Measurements from ENCODE around the gene ASNS. TPM values are rescaled to one million over a fixed set of nuclear protein-coding genes. Genes with fewer than 3 reads are reported as not detected.
"Not testable (repeated sequence)": the region's sequence is repeated elsewhere in the genome, so short reads cannot be mapped to it uniquely, and the experiment has no call there.

Gene ASNS
- total RNA-seq, 1 donor from 2014 or later: 80.6 TPM

DNA sequence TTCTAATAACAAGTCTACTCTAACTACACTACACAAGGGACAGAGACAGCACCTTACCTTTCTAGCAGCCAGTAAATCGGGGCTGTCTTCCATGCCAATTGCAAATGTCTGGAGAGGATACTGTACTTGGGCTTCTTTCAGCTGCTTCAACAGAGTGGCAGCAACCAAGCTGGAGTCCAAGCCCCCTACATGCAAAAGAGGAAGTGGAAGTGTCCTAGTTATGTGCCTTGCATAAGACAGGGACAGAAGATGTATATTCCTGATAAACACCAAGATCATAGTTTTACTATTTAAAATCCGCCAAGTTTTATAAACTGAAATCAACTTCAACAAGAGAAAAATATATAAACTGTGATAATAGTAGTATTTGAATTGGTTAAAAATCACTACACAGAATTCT, 14.0 kb downstream of the ASNS start:
- Mint-ChIP-seq H3K4me1 (peaks cover 11% of the 10 kb centered on the region), H3K27me3 (no peaks in the 10 kb centered on the region), H3K36me3 (ENCODE audit: low read depth) (peaks cover 57% of the 10 kb centered on the region), H3K27ac (no peak overlapping the region), H3K9me3 (no peaks in the 10 kb centered on the region), H3K4me3 (no peak overlapping the region)
- intact Hi-C loops (cut with micrococcal nuclease): no loop called here
- no peak for DNase-seq

DNA sequence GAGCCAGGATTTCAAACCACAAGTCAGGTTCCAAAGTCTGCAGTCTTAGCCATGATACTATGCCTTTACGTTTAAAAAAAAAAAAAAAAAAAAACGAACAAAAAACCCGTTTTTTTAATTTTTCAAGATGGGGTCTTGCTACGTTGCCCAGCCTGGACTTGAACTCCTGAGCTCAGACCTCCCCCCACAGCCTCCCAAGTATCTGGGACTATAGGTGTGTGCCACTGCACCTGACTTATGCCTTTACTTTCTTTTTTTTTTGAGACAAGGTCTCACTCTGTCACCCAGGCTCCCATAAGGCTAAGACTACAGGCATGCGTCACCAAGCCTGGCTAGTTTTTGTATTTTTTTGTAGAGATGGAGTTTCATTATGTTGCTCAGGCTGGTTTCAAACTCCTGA, 14.7 kb downstream of the ASNS start:
- Mint-ChIP-seq H3K4me1 (peaks cover 9% of the 10 kb centered on the region), H3K4me3 (no peak overlapping the region), H3K36me3 (ENCODE audit: low read depth) (peaks cover 63% of the 10 kb centered on the region), H3K27ac (no peak overlapping the region), H3K9me3 (no peaks in the 10 kb centered on the region), H3K27me3 (no peaks in the 10 kb centered on the region)
- DNase-seq: no peak
- intact Hi-C loops (cut with micrococcal nuclease): no loop called here

DNA sequence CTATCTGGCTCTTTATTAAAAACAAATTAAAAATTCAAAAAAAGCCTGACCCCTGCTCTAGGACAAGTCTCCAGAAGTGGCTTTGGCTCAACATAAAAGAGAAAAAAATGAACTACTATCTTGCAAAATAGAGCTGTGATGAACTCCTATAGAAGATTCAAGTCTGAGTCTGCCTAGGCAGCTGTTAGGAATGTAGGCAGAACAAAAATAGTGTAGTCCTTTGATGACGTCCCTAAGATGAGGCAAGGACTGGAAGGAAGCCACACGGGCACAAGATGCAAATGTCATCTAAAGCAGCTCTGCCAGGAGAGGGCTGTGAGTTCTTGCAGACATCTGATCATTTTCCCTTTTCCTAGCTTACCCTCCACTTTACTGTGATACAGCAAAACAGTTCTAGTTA, 20.5 kb downstream of the ASNS start:
- Mint-ChIP-seq H3K27ac (no peak overlapping the region), H3K4me1 (no peaks in the 10 kb centered on the region), H3K27me3 (no peaks in the 10 kb centered on the region), H3K4me3 (no peak overlapping the region), H3K36me3 (ENCODE audit: low read depth) (peaks cover 46% of the 10 kb centered on the region), H3K9me3 (no peaks in the 10 kb centered on the region)
- no peak for DNase-seq
- intact Hi-C loops (cut with micrococcal nuclease): no loop called here

DNA sequence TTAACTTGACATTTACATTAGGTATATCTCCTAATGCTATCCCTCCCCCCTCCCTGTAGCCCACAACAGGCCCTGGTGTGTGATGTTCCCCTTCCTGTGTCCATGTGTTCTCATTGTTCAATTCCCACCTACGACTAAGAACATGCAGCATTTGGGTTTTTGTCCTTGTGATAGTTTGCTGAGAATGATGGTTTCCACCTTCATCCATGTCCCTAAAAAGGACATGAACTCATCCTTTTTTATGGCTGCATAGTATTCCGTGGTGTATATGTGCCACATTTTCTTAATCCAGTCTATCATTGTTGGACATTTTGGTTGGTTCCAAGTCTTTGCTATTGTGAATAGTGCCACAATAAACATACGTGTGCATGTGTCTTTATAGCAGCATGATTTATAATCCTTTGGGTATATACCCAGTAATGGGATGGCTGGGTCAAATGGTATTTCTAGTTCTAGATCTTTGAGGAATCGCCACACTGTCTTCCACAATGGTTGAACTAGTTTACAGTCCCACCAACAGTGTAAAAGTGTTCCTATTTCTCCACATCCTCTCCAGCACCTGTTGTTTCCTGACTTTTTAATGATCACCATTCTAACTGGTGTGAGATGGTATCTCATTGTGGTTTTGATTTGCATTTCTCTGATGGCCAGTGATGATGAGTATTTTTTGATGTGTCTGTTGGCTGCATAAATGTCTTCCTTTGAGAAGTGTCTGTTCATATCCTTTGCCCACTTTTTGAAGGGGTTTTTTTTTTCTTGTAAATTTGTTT, 21.8 kb downstream of the ASNS start:
- H3K4me3 Mint-ChIP-seq; H3K27ac Mint-ChIP-seq; H3K27me3 Mint-ChIP-seq; H3K9me3 Mint-ChIP-seq; intact Hi-C loops (cut with micrococcal nuclease); H3K4me1 Mint-ChIP-seq; DNase-seq: not testable (repeated sequence)
- H3K36me3 Mint-ChIP-seq (ENCODE audit: low read depth): peaks cover 39% of the 10 kb centered on the region

DNA sequence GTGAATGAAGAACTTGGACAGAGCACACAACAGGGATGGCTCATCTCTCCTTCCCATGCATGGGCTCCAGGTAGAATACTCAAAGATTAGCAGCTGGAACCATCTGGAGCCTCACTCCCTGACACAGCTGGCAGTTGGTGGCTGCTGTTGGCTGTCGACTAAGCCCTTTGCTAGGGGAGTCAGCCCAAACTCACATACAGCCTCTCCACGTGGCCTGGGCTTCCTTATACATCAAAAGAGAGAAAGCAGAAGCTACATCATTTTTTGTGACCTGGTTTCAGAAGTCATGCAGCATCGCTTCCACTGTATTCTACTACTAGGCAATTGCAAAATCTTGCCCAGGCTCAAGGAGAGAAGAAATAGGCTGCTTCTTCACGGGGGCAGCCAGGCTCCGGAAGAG, 24.4 kb downstream of the ASNS start:
- intact Hi-C loops (cut with micrococcal nuclease): no loop called here
- Mint-ChIP-seq H3K4me3 (no peak overlapping the region), H3K9me3 (no peaks in the 10 kb centered on the region), H3K27me3 (peaks cover 2% of the 10 kb centered on the region), H3K36me3 (ENCODE audit: low read depth) (peaks cover 20% of the 10 kb centered on the region), H3K27ac (no peak overlapping the region), H3K4me1 (no peaks in the 10 kb centered on the region)
- no peak for DNase-seq

DNA sequence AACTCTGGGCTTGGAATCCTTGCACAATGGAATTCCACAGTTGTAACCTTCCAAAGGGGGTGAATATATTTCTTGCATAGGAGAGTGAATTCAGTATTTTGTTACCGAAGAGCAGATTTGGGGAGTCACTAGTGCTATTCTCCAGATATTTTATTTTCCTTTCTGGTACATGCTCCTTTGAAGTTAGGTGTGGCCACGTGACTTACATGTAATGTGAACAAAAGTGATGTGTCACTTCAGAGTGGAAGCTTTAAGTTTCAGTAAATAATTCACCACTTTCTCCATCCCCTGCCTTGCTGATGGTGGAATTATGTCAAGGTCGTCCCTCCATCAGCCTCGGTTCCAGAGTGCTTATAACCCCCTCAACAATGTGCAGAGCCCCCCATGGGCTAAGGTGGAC, 25.3 kb downstream of the ASNS start:
- no peaks in the 10 kb centered on the region for H3K9me3 Mint-ChIP-seq
- peaks cover 11% of the 10 kb centered on the region for H3K36me3 Mint-ChIP-seq (ENCODE audit: low read depth)
- intact Hi-C loops (cut with micrococcal nuclease): no loop called here
- no peak for DNase-seq
- no peak overlapping the region for H3K27ac Mint-ChIP-seq
- H3K4me3 Mint-ChIP-seq: no peak overlapping the region
- no peaks in the 10 kb centered on the region for H3K4me1 Mint-ChIP-seq
- H3K27me3 Mint-ChIP-seq: peaks cover 2% of the 10 kb centered on the region

DNA sequence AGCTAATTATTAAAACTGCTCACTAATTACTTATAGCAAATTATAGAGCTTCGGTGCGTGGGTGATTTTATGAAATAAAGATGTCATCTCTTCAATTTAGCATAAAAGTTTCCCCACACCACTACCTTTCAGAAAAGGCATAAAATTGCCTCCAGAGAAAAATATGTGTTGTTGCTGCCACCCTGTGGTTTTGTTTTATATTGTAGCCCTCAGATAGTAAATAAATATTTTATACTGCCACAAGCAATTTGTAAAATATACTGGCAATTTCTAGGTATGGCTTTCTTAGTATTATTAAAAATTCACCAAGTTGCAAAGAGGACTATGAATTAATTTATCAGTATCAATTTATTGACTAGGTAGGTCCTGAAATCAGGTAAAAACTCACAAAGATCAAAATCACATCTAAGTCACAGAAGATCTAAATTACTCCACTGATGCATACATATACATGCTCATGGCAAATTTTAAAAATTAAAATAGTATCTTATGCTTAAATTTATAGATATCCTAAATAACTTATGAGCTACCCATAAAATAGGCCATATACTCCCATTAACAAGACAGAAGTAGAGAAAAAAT, 26.5 kb downstream of the ASNS start:
- Mint-ChIP-seq H3K27me3 (peaks cover 2% of the 10 kb centered on the region), H3K36me3 (ENCODE audit: low read depth) (peaks cover under 1% of the 10 kb centered on the region), H3K4me3 (no peak overlapping the region), H3K27ac (no peak overlapping the region), H3K9me3 (no peaks in the 10 kb centered on the region), H3K4me1 (no peaks in the 10 kb centered on the region)
- intact Hi-C loops (cut with micrococcal nuclease): no loop called here
- no peak for DNase-seq

DNA sequence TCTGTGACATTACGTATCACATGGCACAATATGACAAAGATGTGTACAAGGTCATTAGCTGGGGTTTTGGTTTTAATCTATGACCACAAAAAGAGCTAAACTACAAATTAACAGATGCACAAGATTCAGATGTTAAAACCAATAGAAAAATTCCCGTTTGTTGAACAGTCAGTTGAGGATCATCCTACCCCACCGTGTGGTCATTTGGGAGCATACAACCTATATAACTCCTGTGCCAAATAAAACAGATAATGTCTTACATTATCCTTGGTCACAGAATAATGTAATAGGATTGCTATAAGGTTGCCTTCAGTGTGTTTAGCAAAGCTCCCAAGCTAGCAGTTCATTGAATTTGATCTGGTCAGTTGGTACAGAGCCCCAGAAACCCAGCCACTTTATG, 28.2 kb downstream of the ASNS start:
- H3K27me3 Mint-ChIP-seq: peaks cover 12% of the 10 kb centered on the region
- H3K4me3 Mint-ChIP-seq: no peak overlapping the region
- no peak for DNase-seq
- H3K4me1 Mint-ChIP-seq: no peaks in the 10 kb centered on the region
- H3K27ac Mint-ChIP-seq: no peak overlapping the region
- intact Hi-C loops (cut with micrococcal nuclease): no loop called here
- H3K9me3 Mint-ChIP-seq: no peaks in the 10 kb centered on the region
- no peaks in the 10 kb centered on the region for H3K36me3 Mint-ChIP-seq (ENCODE audit: low read depth)

DNA sequence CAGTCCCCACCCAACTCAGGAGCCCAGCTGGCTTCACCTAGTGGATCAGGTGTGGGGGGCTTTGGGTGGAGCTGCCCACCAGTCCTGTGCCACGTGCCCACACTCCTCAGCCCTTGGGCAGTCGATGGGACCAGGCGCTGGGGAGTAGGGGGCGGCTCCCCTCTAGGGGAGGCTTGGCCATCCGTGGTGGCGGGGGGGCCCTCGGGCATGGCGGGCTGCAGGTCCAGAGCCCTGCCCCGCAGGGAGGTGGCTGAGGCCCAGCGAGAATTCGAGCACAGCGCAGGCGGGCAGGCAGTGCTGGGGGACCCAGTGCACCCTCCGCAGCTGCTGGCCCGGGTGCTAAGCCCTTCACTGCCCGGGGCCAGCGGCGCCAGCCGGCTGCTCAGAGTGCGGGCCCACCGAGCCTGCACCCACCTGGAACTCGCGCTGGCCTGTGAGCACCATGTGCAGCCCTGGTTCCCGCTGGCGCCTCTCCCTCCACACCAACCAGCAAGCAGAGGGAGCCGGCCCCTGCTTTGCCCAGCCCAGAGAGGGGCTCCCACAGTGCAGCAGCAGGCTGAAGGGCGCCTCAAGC, 29.3 kb downstream of the ASNS start:
- Mint-ChIP-seq H3K4me1 (no peaks in the 10 kb centered on the region), H3K27ac (no peak overlapping the region), H3K4me3 (no peak overlapping the region), H3K36me3 (ENCODE audit: low read depth) (no peaks in the 10 kb centered on the region), H3K9me3 (no peaks in the 10 kb centered on the region), H3K27me3 (peaks cover 16% of the 10 kb centered on the region)
- intact Hi-C loops (cut with micrococcal nuclease): no loop called here
- no peak for DNase-seq

DNA sequence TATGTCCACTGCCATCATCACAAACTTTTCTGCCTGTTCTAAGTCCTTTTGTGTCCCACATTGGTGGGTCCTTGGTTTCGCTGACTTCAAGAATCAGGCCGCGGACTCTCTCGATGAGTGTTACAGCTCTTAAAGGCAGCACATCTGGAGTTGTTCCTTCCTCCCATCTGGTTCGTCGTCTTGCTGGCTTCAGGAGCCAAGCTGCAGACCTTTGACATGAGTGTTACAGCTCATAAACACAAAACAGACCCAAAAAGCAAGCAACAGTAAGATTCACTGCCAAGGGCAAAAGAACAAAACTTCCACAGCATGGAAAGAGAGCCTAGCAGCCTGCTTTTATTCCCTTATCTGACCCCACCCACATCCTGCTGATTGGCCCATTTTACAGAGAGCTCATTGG, 30.2 kb downstream of the ASNS start:
- Mint-ChIP-seq H3K36me3 (ENCODE audit: low read depth) (no peaks in the 10 kb centered on the region), H3K27me3 (peaks cover 18% of the 10 kb centered on the region), H3K4me1 (no peaks in the 10 kb centered on the region), H3K9me3 (no peaks in the 10 kb centered on the region), H3K27ac (no peak overlapping the region), H3K4me3 (no peak overlapping the region)
- DNase-seq: no peak
- intact Hi-C loops (cut with micrococcal nuclease): no loop called here

DNA sequence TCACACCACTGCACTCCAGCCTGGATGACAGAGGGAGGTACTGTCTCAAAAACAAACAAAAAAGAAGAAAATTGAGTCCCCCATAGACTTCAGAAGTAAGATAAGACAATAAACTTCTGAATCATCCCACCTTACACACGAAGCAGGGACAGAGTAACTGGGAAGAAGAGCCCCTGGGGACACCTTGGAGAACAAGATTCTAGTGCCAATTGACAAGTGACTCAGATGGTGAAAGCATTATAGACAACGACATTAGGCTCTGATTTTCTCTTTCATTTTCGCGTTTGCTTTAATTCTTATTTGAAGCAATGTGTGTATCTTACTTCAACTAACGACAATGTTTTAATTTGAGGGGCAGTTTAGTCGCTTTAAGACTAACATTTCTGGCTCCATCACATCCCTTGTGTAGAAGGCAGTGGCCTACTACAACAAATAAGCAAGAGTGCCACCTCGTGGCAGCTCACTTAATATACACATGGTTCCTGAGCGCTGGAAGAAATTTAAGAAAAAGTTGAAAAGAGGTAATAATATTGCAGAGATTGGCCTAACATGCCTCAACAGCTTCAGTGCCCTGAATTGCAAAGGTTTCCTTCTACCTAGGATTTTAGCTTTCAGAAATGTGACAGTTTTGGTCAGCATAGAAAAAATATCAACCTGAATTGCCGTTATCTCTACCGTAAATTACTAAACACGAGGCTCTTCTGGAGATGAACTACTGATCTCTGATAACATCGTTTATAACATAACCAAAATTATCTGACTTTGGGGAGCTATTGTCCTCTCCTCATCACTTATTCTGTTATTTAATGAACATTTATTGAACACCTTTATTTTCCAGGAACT, 36.7 kb downstream of the ASNS start:
- Mint-ChIP-seq H3K9me3 (no peaks in the 10 kb centered on the region), H3K27ac (no peak overlapping the region), H3K36me3 (ENCODE audit: low read depth) (no peaks in the 10 kb centered on the region), H3K4me1 (no peaks in the 10 kb centered on the region), H3K27me3 (peaks cover 39% of the 10 kb centered on the region), H3K4me3 (no peak overlapping the region)
- peak; percentile 86 for DNase-seq
- intact Hi-C loops (cut with micrococcal nuclease): loop anchor here (1.0 to 5.0 kb wide), 3 partner anchors 690 to 1918 kb away; no protein-coding TSS in a partner anchor

DNA sequence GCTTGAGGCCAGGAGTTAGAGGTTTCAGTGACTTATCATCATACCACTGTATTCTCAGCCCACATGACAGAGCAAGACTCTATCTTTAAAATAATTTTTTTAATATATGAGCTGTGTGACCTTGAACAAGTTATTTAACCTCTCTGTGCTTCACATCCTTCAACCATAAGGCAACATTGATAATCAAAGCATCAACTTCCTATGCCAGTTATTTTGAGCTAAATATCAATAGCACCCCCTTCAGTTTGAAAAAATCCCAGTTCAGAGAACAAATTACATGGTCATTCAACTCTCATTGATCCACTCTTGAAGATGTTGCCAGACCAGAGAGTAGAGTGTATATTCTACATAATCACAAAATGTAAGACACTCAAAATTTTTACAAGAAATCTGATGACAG, 53.0 kb downstream of the ASNS start:
- intact Hi-C loops (cut with micrococcal nuclease): no loop called here
- Mint-ChIP-seq H3K9me3 (no peaks in the 10 kb centered on the region), H3K36me3 (ENCODE audit: low read depth) (no peaks in the 10 kb centered on the region), H3K27me3 (peaks cover 8% of the 10 kb centered on the region), H3K4me3 (no peak overlapping the region), H3K4me1 (no peaks in the 10 kb centered on the region), H3K27ac (no peak overlapping the region)
- no peak for DNase-seq

DNA sequence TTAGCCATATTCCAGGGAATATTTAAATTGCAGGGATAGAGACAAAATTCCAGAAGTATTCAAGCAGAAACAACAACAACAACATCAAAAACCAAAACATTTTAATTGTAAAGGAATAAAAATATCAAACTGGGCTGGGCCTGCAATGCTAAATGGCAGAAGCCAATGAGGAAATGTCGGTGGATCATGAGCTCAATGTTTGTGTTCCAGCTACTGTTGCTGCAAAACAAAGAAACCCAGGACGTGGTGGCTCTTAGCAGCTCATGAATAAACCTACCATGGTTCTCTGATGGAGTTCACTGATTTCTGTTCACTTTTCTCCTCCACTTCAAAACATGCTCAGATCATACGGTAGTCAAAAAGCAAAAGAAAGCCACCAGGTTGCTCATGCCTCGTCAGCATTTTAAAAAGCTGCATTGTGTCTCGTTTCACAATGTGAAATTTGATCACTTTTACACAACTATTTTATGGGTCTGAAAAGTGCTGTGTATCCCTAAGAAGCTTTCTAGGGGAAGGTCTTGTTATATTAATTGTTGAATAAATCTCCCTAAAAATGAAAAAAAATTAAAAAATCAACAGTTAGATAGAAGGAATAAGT, 54.0 kb downstream of the ASNS start:
- H3K4me1 Mint-ChIP-seq: no peaks in the 10 kb centered on the region
- intact Hi-C loops (cut with micrococcal nuclease): no loop called here
- no peaks in the 10 kb centered on the region for H3K36me3 Mint-ChIP-seq (ENCODE audit: low read depth)
- H3K27ac Mint-ChIP-seq: no peak overlapping the region
- no peak for DNase-seq
- peaks cover 7% of the 10 kb centered on the region for H3K27me3 Mint-ChIP-seq
- H3K4me3 Mint-ChIP-seq: no peak overlapping the region
- H3K9me3 Mint-ChIP-seq: no peaks in the 10 kb centered on the region
